ENCODE data around the gene SMIM10L2A. TPM values are rescaled to one million over a fixed set of nuclear protein-coding genes. Genes with fewer than 3 reads are reported as not detected.

Gene SMIM10L2A
- total RNA-seq, result under 1 TPM; 0.22 to 0.23 TPM

DNA sequence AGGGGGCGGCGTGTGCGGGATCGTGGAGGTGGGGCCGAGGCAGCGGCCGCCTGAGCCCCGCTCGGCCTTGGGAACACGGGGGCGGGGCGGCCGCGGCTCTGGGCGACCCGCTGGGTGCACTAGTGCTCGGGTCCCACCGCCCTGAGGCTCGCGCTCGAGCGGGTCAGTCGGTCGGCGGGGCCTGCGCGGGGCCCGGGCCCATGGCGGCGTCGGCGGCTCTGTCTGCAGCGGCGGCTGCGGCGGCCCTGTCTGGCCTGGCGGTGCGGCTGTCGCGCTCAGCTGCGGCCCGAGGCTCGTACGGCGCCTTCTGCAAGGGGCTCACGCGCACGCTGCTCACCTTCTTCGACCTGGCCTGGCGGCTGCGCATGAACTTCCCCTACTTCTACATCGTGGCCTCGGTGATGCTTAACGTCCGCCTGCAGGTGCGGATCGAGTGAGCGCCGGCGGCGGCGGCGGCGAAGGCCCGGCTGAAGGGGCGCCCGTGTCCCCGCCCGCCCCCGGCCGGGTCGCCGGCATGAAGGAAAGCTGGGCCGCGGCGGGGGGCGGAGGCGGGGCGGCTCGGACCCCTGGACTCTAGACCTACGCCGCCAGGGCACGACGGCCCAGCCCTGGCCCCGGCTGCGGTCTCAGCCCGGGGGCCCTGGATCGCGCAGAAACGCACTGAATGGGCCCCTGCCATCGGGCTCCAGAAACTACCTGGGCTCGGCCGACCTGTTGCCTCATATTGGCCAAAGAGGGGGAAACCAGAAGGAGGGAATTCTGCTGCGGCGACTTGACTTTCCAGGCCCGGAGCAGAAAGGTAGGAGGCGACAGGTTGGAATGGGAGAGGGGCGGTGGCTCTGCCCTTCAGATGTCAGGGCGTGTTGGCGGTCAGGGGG lies at the start of gene SMIM10L2A:
Gene SMIM10L2A, plus strand, starts transcription at position 13 of the 878 bp plus-strand sequence. Its CDS starts 188 bp downstream, at position 201.
- TF ChIP-seq, protein P1, sequence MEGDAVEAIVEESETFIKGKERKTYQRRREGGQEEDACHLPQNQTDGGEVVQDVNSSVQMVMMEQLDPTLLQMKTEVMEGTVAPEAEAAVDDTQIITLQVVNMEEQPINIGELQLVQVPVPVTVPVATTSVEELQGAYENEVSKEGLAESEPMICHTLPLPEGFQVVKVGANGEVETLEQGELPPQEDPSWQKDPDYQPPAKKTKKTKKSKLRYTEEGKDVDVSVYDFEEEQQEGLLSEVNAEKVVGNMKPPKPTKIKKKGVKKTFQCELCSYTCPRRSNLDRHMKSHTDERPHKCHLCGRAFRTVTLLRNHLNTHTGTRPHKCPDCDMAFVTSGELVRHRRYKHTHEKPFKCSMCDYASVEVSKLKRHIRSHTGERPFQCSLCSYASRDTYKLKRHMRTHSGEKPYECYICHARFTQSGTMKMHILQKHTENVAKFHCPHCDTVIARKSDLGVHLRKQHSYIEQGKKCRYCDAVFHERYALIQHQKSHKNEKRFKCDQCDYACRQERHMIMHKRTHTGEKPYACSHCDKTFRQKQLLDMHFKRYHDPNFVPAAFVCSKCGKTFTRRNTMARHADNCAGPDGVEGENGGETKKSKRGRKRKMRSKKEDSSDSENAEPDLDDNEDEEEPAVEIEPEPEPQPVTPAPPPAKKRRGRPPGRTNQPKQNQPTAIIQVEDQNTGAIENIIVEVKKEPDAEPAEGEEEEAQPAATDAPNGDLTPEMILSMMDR (IDR thresholded peaks at IDR 0.05), result no peak
- Mint-ChIP-seq H3K36me3 (ENCODE audit: low read depth) (no peaks in the 10 kb centered on the region), H3K27ac (peak within 1 kb of the TSS; percentile 34), H3K4me1 (ENCODE audit: low read depth) (peaks cover 3% of the 10 kb centered on the region), H3K4me3 (peak within 1 kb of the TSS; percentile 63), H3K27me3 (no peaks in the 10 kb centered on the region), H3K9me3 (no peaks in the 10 kb centered on the region)
- ATAC-seq, result peak; percentile 64
- DNase-seq, result peak; percentile 14
- ChIA-PET CTCF (no interaction called here), POLR2A (no interaction called here)
- intact Hi-C loops (cut with micrococcal nuclease), result no loop called here

DNA sequence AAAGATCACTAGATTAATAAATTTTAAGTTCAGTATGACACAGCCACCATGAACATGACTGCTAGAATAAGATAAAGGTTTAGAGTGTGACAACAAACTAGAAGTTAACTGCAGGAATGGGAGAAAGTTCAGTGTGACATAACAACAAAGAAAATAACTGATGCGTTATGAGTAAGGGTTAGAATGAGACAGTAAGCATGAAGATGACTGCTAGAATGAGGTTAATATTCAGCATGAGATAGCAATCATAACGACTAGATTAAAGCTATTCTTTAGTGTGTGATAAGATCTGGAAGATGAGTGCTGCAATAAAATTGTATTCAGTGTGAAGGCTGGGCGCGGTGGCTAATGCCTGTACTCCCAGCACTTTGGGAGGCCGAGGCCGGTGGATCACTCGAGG lies 48.4 kb upstream of the SMIM10L2A start:
- no peak overlapping the region for H3K27ac Mint-ChIP-seq
- no peaks in the 10 kb centered on the region for H3K27me3 Mint-ChIP-seq
- intact Hi-C loops (cut with micrococcal nuclease), result no loop called here
- H3K9me3 Mint-ChIP-seq, result peaks cover 5% of the 10 kb centered on the region
- TF ChIP-seq, protein P1 (IDR thresholded peaks at IDR 0.05), result no peak
- DNase-seq (no peak), ATAC-seq (no peak)
- ChIA-PET POLR2A (no interaction called here), CTCF (interaction anchor here (0.8 kb wide), 1 partner anchor 9 kb away, joined by 3 read pairs; no protein-coding TSS in a partner anchor)
- H3K4me1 Mint-ChIP-seq (ENCODE audit: low read depth), result peaks cover 10% of the 10 kb centered on the region
- no peaks in the 10 kb centered on the region for H3K36me3 Mint-ChIP-seq (ENCODE audit: low read depth)
- H3K4me3 Mint-ChIP-seq, result no peak overlapping the region

DNA sequence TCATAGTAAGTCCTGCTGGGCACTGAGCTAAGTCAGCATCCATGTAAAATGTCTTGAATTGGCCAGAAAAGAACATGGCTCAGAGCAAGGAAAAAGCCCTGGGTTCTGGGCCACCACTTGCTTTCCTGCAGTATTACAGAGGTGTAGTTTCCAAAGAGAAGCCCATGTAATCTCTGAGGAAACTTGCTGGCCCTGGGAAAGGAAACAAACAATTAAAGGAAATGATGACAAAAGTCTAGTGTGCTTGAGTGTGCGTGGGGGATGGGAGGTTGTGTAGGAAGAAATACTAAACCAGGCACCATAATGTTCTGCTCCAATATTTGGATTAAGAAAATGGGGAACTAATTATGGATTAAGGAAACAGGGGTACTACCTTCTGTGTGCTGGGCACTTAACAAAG lies 39.5 kb upstream of the SMIM10L2A start:
- DNase-seq, result no peak
- Mint-ChIP-seq H3K4me1 (ENCODE audit: low read depth) (peaks cover 46% of the 10 kb centered on the region), H3K27me3 (no peaks in the 10 kb centered on the region), H3K4me3 (no peak overlapping the region), H3K27ac (no peak overlapping the region), H3K9me3 (no peaks in the 10 kb centered on the region), H3K36me3 (ENCODE audit: low read depth) (no peaks in the 10 kb centered on the region)
- TF ChIP-seq, protein P1 (IDR thresholded peaks at IDR 0.05), result no peak
- CTCF ChIA-PET, result no interaction called here
- POLR2A ChIA-PET, result no interaction called here
- ATAC-seq, result no peak
- intact Hi-C loops (cut with micrococcal nuclease), result no loop called here

DNA sequence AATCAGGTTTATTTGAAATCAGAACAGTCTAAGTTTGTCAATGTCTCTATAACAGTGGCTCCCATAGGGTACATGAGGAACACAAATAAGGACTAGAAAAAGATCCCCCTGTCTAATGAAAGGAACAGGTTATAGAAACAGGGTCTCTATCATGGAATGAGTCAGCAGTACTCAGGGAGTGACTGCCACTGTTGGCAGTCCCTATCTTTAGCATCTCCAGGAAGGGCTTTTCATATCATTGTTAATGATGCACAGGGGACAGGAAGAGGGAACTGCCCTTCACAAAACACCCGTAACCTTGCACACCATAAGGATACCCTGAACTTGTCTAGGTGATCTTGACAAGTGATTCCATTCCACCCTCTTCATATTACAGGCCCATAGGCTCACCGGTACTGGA lies 38.5 kb upstream of the SMIM10L2A start:
- peak overlapping the region; percentile 63 for H3K27ac Mint-ChIP-seq

More for the DNA sequence above, 38.5 kb upstream of the SMIM10L2A start:
- Mint-ChIP-seq H3K4me1 (ENCODE audit: low read depth) (peaks cover 43% of the 10 kb centered on the region), H3K9me3 (no peaks in the 10 kb centered on the region), H3K36me3 (ENCODE audit: low read depth) (no peaks in the 10 kb centered on the region), H3K27me3 (no peaks in the 10 kb centered on the region), H3K4me3 (no peak overlapping the region)
- POLR2A ChIA-PET, result no interaction called here
- ATAC-seq, result peak; percentile 18
- CTCF ChIA-PET, result no interaction called here
- intact Hi-C loops (cut with micrococcal nuclease), result no loop called here
- no peak for DNase-seq
- TF ChIP-seq, protein P1 (IDR thresholded peaks at IDR 0.05), result no peak
